NCI-H460 (cell line): ENCODE data around the gene ABCC1. TPM values are rescaled to one million over a fixed set of nuclear protein-coding genes. Genes with fewer than 3 reads are reported as not detected.
A peak's percentile ranks its signal among the peaks of the same experiment; 100 is the strongest.

Experiments used
- DNase-seq: peaks from one replicate; pipeline ENCODE4 v3.0.0-alpha.2; 2016; ENCODE audit warnings: low read depth; ENCODE audit errors: extremely low read depth
- total RNA-seq: library from RNA; depleted of rRNA; stranded (reverse); fragments of >200 nt; shearing (Covaris generic); gene quantifications from 2 replicates; pipeline ENCODE4 v1.2.3, GENCODE V29; 2014

The ABCC1 gene
- total RNA-seq, 1 experiment from 2014 or later = 27.7 TPM

- DNase-seq = no peak
Observed at GRCh38 chr16:16126896-16127295, 177.5 kb downstream of the ABCC1 start.

- DNase-seq = peak; percentile 69
Observed at GRCh38 chr16:16127469-16128116, 178.2 kb downstream of the ABCC1 start.

GRCh38 chr16:16131204-16131603 lies 181.8 kb downstream of the ABCC1 start:
- no peak for DNase-seq

- no peak for DNase-seq
Observed at GRCh38 chr16:16131659-16132058, 182.2 kb downstream of the ABCC1 start.

- no peak for DNase-seq
Observed at GRCh38 chr16:16133943-16134604, 184.7 kb downstream of the ABCC1 start.

GRCh38 chr16:16136588-16136987 lies 187.2 kb downstream of the ABCC1 start:
- no peak for DNase-seq

- no peak for DNase-seq
Observed at GRCh38 chr16:16137110-16137509, 187.7 kb downstream of the ABCC1 start.

GRCh38 chr16:16138034-16138635 lies 188.7 kb downstream of the ABCC1 start:
- no peak for DNase-seq

- no peak for DNase-seq
Observed at GRCh38 chr16:16139061-16139460, 189.6 kb downstream of the ABCC1 start.

- DNase-seq = no peak
Observed at GRCh38 chr16:16139806-16140205, 190.4 kb downstream of the ABCC1 start.

- no peak for DNase-seq
Observed at GRCh38 chr16:16140537-16140936, 191.1 kb downstream of the ABCC1 start.

GRCh38 chr16:16141141-16141540 lies 191.7 kb downstream of the ABCC1 start:
- no peak for DNase-seq

GRCh38 chr16:16141784-16142396 lies 192.5 kb downstream of the ABCC1 start:
- DNase-seq = no peak

GRCh38 chr16:16143038-16143763 lies 193.8 kb downstream of the ABCC1 start:
- DNase-seq = peak; percentile 45

GRCh38 chr16:16143931-16144330 lies 194.5 kb downstream of the ABCC1 start:
- no peak for DNase-seq

GRCh38 chr16:16144416-16144815 lies 195.0 kb downstream of the ABCC1 start:
- no peak for DNase-seq

- no peak for DNase-seq
Observed at GRCh38 chr16:16145286-16145685, 195.9 kb downstream of the ABCC1 start.

- no peak for DNase-seq
Observed at GRCh38 chr16:16146380-16147315, 197.2 kb downstream of the ABCC1 start.

- no peak for DNase-seq
Observed at GRCh38 chr16:16147316-16147999, 198.0 kb downstream of the ABCC1 start.
